ENCODE measurements around the gene ZNF236.
"Not testable (repeated sequence)": the region's sequence is repeated elsewhere in the genome, so short reads cannot be mapped to it uniquely, and the experiment has no call there.

ZNF236 gene

GRCh38 chr18:76914314-76914713 is 92.0 kb downstream of the ZNF236 start:
- DNase-seq = no peak

GRCh38 chr18:76914796-76915195 is 92.4 kb downstream of the ZNF236 start:
- no peak for DNase-seq

GRCh38 chr18:76915456-76915855 is 93.1 kb downstream of the ZNF236 start:
- no peak for DNase-seq

- no peak for DNase-seq
These were observed 98.6 kb downstream of the ZNF236 start for GRCh38 chr18:76920974-76921373.

- peak; percentile 16 for DNase-seq
These were observed 99.8 kb downstream of the ZNF236 start for GRCh38 chr18:76922107-76922506.

DNA sequence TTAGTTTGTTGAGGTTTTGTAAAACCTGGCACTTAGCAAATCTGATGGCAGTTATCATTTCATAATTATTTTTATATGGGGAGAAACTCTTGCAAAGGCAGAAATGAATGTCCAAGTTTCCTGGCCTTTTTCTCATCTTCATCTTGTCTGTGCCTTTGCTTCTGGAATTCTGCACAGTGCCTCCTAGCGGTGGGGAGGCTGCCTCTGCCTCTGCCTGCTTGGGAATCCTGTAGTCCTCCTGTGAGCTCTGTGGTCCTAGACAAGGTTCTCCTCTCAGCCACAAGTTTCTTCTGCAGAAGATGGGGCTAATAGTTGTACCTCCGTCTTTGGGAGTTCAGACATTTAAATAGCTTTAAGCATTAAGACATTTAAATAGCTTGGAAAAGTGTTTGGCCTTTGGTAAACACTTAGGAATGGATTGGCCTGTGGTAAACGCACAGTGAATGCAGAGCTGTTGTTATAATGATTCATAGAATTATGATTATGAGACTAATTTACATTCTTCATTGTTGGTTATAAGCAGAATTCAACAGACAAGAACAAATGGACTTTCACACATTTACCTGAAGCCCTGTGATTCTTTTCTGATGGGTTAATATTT is 101.2 kb downstream of the ZNF236 start:
- no peak for DNase-seq

GRCh38 chr18:76925501-76925900 is 103.1 kb downstream of the ZNF236 start:
- no peak for DNase-seq

- no peak for DNase-seq
These were observed 104.9 kb downstream of the ZNF236 start for GRCh38 chr18:76927223-76927725.

DNA sequence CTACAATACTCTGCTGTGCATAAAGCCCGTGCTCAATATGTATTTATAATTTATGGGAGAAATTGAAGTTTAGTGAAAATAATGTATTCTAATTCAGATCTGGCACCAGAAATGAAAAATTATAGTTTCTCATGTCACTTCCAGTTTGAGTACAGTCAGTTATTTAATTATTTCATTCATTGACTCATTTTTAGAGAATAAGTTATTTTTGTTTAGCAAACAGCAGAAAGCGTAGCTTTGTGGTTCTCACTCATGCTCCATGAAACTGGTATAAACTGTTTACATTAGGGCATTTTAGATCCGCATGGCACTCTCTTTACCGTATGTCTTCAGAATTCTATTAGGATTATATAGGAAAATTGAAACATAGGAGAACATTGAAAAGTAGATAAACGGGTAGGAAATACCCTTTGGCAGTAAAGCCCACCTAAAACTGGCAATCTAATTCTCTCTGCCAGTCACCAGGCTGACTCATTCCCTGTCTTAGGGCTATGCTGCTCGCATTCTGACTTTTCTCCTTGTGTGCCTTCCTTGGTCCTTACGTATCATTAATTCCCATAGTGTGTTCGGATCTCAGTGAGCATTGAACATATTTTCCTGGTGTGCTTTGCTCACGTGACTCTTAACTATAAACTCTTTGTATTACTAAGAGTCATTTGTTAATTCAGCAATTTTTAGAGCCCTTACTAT is 106.0 kb downstream of the ZNF236 start:
- DNase-seq = no peak

DNA sequence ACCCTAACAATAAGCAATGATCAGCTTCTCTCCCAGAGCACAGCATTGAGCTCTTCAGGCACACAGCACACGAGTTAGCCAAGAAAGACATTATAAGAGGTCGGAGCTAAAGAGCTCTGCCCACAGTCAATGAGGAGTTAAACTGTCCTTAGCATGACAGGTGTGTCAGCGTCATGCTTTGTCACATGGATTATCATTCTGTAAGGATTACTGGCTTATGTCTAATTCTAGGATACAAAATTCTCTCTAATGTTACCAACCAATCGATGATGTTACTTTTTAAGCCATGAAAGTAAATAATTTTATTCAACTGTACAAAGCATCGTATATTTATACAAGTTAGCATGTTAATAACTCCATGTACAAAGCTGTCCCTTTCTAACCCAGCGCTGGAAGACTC is 108.8 kb downstream of the ZNF236 start:
- DNase-seq = no peak

DNA sequence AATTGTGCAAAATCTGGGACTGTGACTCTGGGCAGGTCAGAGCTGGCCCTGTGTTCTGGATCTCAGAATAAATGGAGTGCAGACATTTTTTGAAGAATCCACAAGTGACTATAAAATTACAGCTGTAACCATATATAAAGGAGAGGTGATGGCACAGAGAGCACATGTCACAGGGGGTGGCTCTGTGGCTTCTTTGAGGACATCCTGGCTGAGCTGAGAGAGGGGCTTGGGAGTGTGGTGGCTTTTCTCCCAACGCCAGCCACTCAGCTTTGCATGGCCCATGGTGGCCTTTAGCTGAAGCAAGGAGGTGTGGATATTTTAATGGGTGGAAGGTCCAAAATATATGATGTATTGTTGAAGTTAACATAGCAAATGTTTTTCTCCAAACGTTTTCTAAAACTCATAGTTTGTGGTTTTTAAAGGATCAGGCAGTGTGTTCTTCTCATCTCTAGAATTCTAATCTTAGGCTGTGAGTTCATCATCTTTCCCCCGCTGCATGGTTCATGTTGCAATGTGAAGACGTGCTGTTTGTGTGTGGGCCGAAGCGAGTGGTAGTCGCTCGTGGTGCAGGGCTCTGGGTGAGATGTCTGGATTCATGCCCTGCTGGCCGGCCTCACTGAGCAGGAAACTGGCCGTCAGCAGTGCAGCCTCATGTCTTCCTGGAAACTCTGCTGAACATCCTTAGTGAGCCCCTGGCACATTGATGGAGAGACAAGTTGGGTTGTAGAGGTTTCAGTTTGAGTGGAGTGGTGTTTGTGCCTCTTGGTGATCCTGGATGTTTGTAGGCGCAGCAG is 109.9 kb downstream of the ZNF236 start:
- DNase-seq = no peak

GRCh38 chr18:76935722-76936337 is 113.5 kb downstream of the ZNF236 start:
- DNase-seq = no peak

- no peak for DNase-seq
These were observed 114.5 kb downstream of the ZNF236 start for GRCh38 chr18:76936877-76937276.

GRCh38 chr18:76937597-76937996 is 115.2 kb downstream of the ZNF236 start:
- DNase-seq = no peak

GRCh38 chr18:76938619-76939018 is 116.3 kb downstream of the ZNF236 start:
- DNase-seq = no peak

DNA sequence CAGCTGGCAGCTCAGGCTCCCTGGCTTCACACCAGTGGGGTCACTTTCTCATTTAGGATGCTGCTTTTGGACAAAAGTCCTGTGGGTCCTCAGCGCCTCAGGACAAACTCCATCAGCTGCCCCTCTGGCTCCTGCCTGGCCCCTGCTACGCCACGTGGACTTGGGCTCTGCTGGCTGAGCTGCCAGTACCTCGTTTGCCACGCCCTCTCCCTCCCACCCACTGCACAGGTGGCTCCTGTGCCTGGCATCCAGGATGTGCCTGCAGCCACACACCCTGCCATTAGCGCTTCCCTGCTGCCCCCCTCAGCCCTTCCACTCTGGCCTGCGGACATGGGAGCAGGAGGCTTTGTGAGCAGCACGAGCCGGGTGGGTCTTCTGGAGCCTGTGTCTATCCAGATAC is 118.9 kb downstream of the ZNF236 start:
- DNase-seq = no peak

GRCh38 chr18:76943542-76944339 is 121.4 kb downstream of the ZNF236 start:
- DNase-seq = no peak

GRCh38 chr18:76944346-76944745 is 122.0 kb downstream of the ZNF236 start:
- not testable (repeated sequence) for DNase-seq

DNA sequence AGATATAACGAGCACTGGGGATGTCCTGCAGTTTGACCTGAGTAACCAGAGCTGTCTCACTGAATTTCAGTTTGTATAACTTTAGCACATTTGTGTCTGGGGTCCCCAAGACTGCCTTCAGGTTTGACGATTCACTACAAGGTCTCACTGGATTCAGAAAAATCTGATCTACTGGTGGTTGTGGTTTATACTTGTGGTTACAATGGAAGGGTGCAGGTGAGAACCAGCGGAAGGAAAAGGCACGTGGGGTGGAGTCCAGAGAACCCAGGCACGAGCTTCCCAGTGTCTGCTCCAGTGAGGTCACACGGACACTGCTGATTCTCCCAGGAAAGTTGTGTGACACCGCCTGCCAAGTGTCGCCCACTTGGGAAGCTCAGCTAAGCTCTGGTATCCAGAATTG is 126.0 kb downstream of the ZNF236 start:
- DNase-seq = no peak

- DNase-seq = no peak
These were observed 129.3 kb downstream of the ZNF236 start for GRCh38 chr18:76951456-76952247.

DNA sequence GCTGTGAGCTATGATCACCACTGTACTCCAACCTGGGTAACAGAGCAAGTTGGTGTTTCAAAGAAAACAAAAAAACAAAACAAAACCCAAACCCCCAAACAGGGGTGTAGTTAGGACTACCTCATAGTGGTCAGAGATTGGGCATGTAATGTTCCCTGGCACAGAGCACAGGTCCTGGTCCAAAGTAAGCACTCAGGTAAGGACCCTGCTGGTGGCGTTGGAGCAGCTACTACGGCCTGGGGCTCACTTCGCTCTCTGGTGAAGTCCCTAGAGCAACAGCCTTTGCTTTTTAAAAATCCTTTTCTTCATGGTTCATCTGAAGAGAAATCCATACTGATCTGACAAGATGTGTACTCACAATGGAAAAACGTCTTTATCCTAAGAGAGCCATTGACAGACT is 130.4 kb downstream of the ZNF236 start:
- no peak for DNase-seq

DNA sequence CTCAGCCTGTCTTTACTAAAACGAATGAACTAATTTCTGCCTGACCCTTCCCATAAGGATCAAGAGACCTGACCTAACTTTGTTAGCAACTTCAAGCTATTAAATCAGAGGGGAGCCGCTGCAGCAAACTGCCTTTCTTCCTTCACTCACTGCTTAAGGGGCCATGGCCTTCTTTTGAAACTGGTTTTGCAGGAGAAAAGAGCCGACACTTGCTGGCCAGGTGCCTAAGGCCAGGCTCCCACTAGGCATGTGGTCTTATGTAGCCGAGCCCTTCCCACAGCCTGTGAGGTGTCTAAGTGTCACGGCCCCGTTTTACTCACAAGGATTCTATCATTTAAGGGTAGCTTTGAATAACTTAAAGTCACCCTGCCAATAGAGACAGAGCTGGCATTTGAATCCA is 130.8 kb downstream of the ZNF236 start:
- no peak for DNase-seq
